Heart right ventricle (tissue), 16 donors: ENCODE data around the gene MBNL3. TPM values are rescaled to one million over a fixed set of nuclear protein-coding genes. Genes with fewer than 3 reads are reported as not detected.

Experiments used
- ATAC-seq, 8 donors: fragments of 200-7000 bp; cut with Tn5 transposase; one replicate each; pipeline ENCODE4 v1.9.1; 2020; ENCODE audit warnings: mild to moderate bottlenecking in 8 of 8, moderate library complexity in 8 of 8, moderate number of reproducible peaks in 1 of 8
- DNase-seq, 2 donors: peaks; one replicate each; pipeline ENCODE4 v3.0.0-alpha.2; 2020
- H3K27ac ChIP-seq, 10 donors: fragments of 200-600 bp; sonication (generic) in 2 of 10; one replicate each; pipeline versions ENCODE4 v1.5.0 to v1.8.0; 2020 to 2022; ENCODE audit warnings: mild to moderate bottlenecking in 3 of 10
- H3K27me3 ChIP-seq, 7 donors: fragments of 200-600 bp; one replicate each; pipeline ENCODE4 v1.8.0; 2021 to 2022; ENCODE audit warnings: mild to moderate bottlenecking in 2 of 7
- H3K36me3 ChIP-seq, 9 donors: fragments of 200-600 bp; sonication (generic) in 1 of 9; one replicate each; pipeline versions ENCODE4 v1.5.0 to v1.8.0; 2020 to 2022; ENCODE audit warnings: mild to moderate bottlenecking in 2 of 9
- H3K4me1 ChIP-seq, 9 donors: fragments of 200-600 bp; sonication (generic) in 1 of 9; one replicate each; pipeline versions ENCODE4 v1.5.0 to v1.8.0; 2020 to 2022; ENCODE audit warnings: mild to moderate bottlenecking in 4 of 9
- H3K4me3 ChIP-seq, 10 donors: fragments of 200-600 bp; sonication (generic) in 2 of 10; one replicate each; pipeline versions ENCODE4 v1.5.0 to v1.8.0; 2020 to 2022; ENCODE audit warnings: mild to moderate bottlenecking in 7 of 10, moderate library complexity in 2 of 10
- H3K9me3 ChIP-seq, 11 donors: fragments of 200-600 bp in 10 of 11; sonication (generic) in 2 of 11; one replicate each; pipeline versions ENCODE4 v1.5.0 to v1.8.0; 2013 to 2022; ENCODE audit warnings: mild to moderate bottlenecking in 2 of 11, control low read depth in 1 of 11, moderate library complexity in 1 of 11
- CTCF ChIP-seq, 9 donors: fragments of 200-600 bp; sonication (generic) in 2 of 9; IDR thresholded peaks; one replicate each; pipeline versions ENCODE4 v1.5.0 to v1.8.0; 2021 to 2022; ENCODE audit warnings: antibody characterized with exemption in 9 of 9, mild to moderate bottlenecking in 5 of 9, moderate library complexity in 1 of 9
- WGBS, 2 donors: extraction: QIAGEN DNeasy Blood & Tissue Kit; methylation state at CpG; one replicate each; pipeline ENCODE4 v1.1.7; 2013; ENCODE audit warnings: inconsistent platforms in 1 of 2; 5-methylcytosine and 5-hydroxymethylcytosine counted together
- intact Hi-C, 10 donors: fragments of 100-400 bp; cut with DNase I; formaldehyde crosslinking; loops; one replicate each; pipeline versions ENCODE4 v1.11.1 to v1.14.2; 2022
- polyA plus RNA-seq, 2 donors: library from polyadenylated mRNA; stranded (reverse); fragments of 200-250 nt; gene quantifications; one replicate each; pipeline ENCODE4 v1.2.3, GENCODE V29; 2013
- total RNA-seq, 10 donors: library from RNA; stranded (reverse); fragmentation: NEBNext Ultra II Directional in 3 of 10; extraction: Animal tissue kit (Norgen Biotek cat#: 25700) in 3 of 10; gene quantifications; one replicate each; pipeline versions ENCODE4 v1.2.1 to v1.2.4, GENCODE V29; 2021 to 2023
- donor health status: Arrhythmogenic right ventricular cardiomyopathy.
- donor health status: ischemic (EF 13 %, LVEDD 7.1; RV severe dilation, severe dysfunction).
- donor health status: healthy with polysubstance abuse.
- donor health status: DM: no; HTN: yes; CAD: no.
- donor health status: DM: no; HTN: no; CAD: no.
- donor health status: ischemic (EF 25% LVEDD 6.9; RV normal size, moderate dysfunction).
- donor health status: ischemic (EF 25% LVEDD 5.7; RV mildly dilated, moderate dysfunction).
- donor health status: healthy.
- donor health status: DM: yes; HTN: yes; CAD: no.
- donor health status: Ischemic cardiomyopathy.
- donor health status: ischemic (EF 35%, LVEDD 5.7; RV mildly dilated, moderate dysfunction).
- donor health status: nonischemic (EF 11% LVEDD 7.7; RV severe dilation, severe dysfunction).
- donor health status: DM: yes; HTN: yes; CAD: no.
- donor health status: PGD.
- donor health status: ischemic (EF 29% LVEDD 5.4; RV normal size, mild dysfunction).
- donor health status: nonischemic (EF 23%, LVEDD 6.1; RV moderate dilation, normal function).

The MBNL3 gene
- total and polyA plus RNA-seq, 12 donors, result 0.51 to 41.9 (median 5.6) TPM

GRCh38 chrX:132364313-132364712 is 124.5 kb downstream of the MBNL3 start:
- no peak overlapping the region for H3K4me3 ChIP-seq
- TF ChIP-seq CTCF (IDR thresholded peaks at IDR 0.05), result no peak
- WGBS, 2 donors, result 92 to 97% methylated on average over 3 of the region's 3 CpGs
- DNase-seq (no peak), ATAC-seq (no peak)
- H3K4me1 ChIP-seq, result no peaks in the 10 kb centered on the region
- H3K36me3 ChIP-seq, result no peaks in the 10 kb centered on the region
- intact Hi-C loops, result no loop called here
- H3K27me3 ChIP-seq, result peaks cover 0 to 11% (median 0%) of the 10 kb centered on the region in 7 donors
- H3K27ac ChIP-seq, result no peak overlapping the region
- no peaks in the 10 kb centered on the region for H3K9me3 ChIP-seq

GRCh38 chrX:132353430-132353829 is 135.4 kb downstream of the MBNL3 start:
- no peaks in the 10 kb centered on the region for H3K4me1 ChIP-seq
- H3K36me3 ChIP-seq, result no peaks in the 10 kb centered on the region
- ATAC-seq, result no peak
- peaks cover 0 to 12% (median 0%) of the 10 kb centered on the region in 7 donors for H3K27me3 ChIP-seq
- 95 to 99% methylated on average over 5 of the region's 5 CpGs for whole genome bisulfite sequencing, 2 donors
- no peak for TF ChIP-seq CTCF (IDR thresholded peaks at IDR 0.05)
- intact Hi-C loops, result no loop called here
- H3K27ac ChIP-seq, result no peak overlapping the region
- DNase-seq, result no peak
- H3K9me3 ChIP-seq, result no peaks in the 10 kb centered on the region
- H3K4me3 ChIP-seq, result no peak overlapping the region

- no peak overlapping the region for H3K4me3 ChIP-seq
- no peak overlapping the region for H3K27ac ChIP-seq
- WGBS, 2 donors, result 96 to 98% methylated on average over 2 of the region's 2 CpGs
- TF ChIP-seq CTCF (IDR thresholded peaks at IDR 0.05), result no peak
- no peak for ATAC-seq
- no peaks in the 10 kb centered on the region for H3K36me3 ChIP-seq
- intact Hi-C loops, result no loop called here
- DNase-seq, result no peak
- H3K27me3 ChIP-seq, result peaks cover 0 to 13% (median 0%) of the 10 kb centered on the region in 7 donors
- no peaks in the 10 kb centered on the region for H3K4me1 ChIP-seq
- no peaks in the 10 kb centered on the region for H3K9me3 ChIP-seq
Observed at GRCh38 chrX:132336172-132336571, 152.7 kb downstream of the MBNL3 start.

- DNase-seq (no peak), ATAC-seq (no peak)
- Histone ChIP-seq H3K27me3 (peaks cover 0 to 6% (median 0%) of the 10 kb centered on the region in 7 donors), H3K4me1 (no peaks in the 10 kb centered on the region), H3K36me3 (no peaks in the 10 kb centered on the region), H3K9me3 (peaks cover 0 to 5% (median 0%) of the 10 kb centered on the region in 11 donors), H3K4me3 (no peak overlapping the region), H3K27ac (no peak overlapping the region)
- 65 to 77% methylated on average over 4 of the region's 4 CpGs for WGBS, 2 donors
- no peak for TF ChIP-seq CTCF (IDR thresholded peaks at IDR 0.05)
- intact Hi-C loops, result no loop called here
Observed at GRCh38 chrX:132333351-132333750, 155.5 kb downstream of the MBNL3 start.
